HG03442 (cell line): Measurements from ENCODE around the gene P2RX6.
"Not testable (repeated sequence)": the region's sequence is repeated elsewhere in the genome, so short reads cannot be mapped to it uniquely, and the experiment has no call there.

Source experiments
- ATAC-seq: cut with Tn5 transposase; IDR thresholded peaks from one replicate; pipeline ENCODE4 v1.9.1; 2021; ENCODE audit warnings: mild to moderate bottlenecking, moderate library complexity; ENCODE audit not compliant: unreplicated experiment

Gene P2RX6

DNA sequence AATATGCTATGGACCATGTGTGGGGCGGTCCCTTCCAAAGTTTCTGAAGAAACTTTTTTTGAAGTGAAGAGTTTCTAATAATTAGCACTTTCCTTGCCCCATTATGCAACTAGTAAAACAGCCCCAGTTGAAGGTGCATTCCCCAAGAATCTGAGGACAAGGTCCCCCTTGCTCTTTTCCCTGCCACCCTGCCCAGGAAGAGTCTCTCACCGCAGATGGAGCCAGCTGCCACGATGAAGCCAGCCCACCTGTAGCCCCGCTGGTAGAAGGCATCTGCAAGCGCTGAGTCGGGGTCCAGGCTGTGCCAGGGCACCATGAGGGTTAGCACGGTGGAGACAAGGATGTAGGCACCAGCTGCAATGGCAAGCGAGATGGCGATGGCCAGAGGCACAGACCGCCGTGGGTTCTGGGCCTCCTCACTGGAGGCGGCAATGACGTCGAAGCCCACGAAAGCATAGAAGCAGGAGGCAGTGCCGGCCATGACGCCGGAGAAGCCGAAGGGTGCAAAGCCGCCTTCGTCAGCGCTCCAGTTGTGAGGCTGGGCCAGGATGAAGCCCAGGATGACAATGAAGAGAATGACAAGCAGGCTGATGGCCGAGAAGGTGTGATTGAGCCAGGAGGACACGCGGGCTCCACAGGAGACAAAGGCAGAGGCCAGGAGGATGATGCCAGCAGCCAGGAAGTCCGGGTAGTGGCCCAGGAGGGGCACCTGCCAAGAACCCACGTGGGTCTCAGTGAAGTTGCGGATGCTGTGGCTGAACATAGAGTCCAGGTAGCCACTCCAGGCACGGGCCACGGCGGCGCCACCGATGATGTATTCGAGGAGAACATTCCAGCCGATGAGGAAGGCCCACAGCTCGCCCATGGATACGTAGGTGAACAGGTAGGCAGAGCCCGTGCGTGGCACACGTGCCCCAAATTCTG lies 15.9 kb downstream of the P2RX6 start:
- ATAC-seq, result no peak

DNA sequence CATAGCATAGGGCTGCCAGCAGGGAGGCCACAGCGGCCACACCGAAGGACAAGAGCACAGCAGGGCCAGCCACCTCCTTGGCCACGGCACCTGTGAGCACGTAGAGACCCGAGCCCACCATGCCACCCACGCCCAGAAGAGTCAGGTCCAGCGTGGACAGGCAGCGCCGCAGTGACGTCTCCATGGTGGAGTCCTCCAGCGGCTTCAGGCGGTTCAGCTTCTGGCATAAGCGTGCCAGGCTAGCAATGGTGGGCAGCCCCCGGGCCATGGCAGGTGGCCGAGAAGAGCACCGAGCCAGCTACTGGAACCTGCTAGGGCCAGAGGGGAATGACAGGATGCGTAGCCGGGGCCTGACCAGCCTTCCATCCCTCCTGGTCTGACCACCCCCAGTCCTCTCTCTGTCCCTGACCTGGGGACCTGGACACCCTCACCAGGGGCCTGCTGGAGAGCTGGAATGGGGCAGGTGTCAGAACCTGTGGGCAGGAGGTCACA lies 16.6 kb downstream of the P2RX6 start:
- ATAC-seq, result no peak

DNA sequence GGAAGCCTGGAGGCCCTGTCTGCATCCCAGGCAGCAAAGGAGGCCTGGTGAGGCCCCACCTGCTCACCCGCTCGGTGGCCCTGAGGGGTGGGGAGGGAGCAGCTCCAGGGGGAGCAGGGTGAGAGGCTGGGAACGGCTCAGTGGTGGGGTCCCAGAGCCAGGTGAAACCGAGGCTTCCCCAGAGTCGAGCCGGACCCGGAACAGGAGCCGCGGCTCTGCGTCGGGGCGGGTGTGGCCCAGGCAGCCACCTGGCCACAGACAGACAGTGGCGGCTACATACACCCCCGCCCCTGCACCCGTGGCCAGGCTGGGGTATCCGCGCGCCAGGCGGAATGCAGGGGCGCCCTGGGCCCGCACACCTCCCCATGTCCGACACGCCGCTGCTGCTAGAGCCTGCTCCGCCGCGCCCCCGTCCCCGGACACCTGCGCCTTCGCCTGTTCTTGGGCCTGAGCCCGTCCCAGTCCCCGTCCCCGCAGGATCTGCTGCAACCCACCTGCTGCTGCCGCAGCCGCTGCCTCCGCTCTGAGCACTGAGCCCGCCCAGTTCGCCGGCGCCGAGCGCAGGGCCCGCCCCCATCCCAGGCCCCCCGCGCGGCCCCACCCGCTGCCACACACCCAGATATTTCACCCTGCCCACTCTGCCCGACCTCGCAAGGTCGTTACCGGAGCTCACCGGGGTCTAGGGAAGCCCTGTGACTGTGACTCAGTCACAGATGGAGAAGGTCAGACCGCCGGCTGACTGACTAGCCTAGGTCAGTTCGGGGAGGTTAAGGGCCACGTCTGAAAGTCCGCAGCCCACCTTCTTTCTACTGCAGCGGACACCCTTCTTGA lies 17.3 kb downstream of the P2RX6 start, which contains the start of gene SLC7A4:
Gene SLC7A4, minus strand, starts transcription at position 525 of the 831 bp plus-strand sequence. CDS start 749 bp downstream, outside the sequence.
- no peak for ATAC-seq

DNA sequence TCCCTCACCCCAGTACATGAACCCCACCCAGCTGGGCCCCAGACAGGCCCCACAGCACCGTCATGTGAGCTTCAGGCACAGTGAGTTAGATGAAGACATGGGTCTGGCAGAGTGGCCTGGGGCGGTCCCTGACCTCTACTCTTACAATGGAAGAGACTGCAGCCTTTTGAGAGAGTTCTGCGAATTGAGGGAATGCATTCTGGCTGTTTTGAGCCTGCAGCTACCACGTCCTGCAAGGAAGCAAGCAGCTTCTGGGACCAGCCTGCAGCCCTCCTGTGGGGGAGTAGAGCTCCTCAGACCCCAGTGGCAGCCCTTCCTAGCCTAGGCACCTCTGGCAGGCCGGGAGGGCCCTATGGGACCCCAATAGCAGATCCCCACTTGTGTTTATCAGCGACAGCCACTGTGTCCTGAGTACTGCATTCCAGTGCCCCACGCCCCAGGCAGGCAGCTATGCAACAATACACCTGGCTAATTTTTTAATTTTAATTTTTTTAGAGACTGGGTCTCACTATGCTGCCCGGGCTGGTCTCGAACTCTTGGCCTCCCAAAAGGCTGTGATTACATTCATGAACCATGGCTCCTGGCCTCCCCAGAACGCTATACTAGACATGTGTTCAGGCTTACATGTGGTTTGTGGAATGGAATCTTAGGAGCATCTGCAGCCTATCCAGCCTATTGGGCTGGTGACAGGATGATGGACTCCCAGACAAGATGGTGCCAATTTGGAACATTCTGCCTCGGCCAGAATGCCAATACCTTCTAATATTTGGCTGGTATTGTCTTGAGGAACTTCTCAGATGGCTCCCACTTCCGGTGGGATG lies 18.1 kb downstream of the P2RX6 start:
- ATAC-seq, result no peak

DNA sequence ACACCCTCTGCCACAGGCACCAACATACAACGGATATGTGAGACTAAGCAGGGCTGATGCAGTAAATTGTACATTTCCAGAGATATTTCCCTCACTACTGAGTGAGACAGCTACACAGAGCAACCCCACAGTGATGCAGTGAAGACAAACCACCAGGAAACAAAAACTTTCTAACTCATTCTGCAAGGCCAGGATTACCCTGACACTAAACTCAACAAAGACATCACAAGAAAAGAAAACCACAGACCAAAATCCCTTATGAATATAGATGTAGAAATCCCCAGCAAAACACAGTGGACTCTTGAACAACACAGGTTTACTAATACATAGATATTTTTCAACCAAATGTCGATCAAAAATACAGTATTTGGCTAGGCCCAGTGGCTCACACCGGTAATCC lies 18.9 kb downstream of the P2RX6 start:
- ATAC-seq, result no peak

DNA sequence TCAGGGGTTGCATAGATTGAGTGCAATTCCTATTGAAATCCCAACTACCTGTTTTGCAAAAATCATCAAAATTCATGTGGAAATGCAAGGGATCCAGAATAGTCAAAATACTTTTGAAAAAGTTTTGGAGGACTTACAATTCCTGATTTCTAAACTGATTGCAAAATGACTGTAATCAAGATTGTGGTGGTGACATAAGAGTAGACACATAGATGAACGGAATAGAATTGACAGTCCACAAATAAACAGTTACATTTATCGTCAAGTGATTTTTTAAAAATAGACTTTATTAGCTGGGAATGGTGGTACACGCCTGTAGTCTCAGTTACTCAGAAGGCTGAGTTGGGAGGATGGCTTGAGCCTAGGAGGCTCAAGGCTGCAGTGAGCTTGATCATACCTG lies 20.0 kb downstream of the P2RX6 start:
- ATAC-seq, result no peak

DNA sequence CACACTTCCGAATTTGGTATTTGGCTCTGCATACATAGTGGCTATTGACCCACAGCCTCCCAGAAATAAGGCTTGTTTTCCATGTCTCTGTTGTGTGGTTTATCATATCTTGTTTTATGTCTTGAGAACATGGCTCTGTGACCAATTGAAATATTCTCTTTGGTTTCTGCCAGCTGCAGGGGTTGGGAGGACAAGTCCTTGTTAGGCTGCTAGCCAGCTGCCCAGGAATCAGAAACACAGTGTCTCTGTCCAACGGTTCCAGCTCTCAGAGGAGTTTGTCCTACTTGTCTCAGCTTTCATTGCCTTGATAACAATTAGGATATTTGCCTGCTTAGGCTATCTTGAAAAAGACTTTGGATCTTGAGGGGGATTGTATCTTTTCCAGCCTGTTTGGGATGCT lies 23.4 kb downstream of the P2RX6 start:
- no peak for ATAC-seq

DNA sequence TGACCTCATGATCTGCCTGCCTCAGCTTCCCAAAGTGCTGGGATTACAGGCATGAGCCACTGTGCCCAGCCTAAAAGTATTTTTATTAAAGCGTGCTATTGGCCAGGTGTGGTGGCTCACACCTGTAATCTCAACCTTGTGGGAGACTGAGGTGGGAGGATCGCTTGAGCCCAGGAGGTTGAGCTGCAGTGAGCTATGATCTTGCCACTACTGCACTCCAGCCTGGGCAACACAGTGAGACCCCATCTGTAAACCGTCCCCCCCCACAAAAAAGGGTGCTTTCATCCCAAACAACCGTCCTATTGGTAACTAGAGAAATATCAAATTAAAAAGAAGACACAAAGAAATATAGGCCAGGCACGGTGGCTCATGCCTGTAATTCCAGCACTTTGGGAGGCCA lies 24.2 kb downstream of the P2RX6 start:
- ATAC-seq, result not testable (repeated sequence)

DNA sequence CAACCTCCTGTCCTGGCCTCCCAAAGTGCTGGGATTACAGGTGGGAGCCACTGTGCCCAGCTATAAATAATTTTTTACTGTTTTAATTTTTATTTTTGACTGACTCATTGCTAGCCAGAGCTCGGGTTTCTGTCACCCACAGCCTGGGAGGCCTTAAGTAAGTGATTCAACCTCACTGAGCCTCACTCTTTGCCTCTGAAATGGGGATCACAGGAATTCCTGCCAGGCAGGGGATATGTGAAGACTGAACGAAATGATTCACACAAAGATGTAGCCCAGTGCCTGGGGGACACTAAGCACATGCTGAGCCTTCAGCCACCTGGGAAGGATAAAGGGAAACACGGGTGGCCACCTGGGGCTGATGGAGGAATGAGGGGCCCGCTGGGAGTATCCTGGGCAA lies 27.0 kb downstream of the P2RX6 start:
- ATAC-seq, result no peak

DNA sequence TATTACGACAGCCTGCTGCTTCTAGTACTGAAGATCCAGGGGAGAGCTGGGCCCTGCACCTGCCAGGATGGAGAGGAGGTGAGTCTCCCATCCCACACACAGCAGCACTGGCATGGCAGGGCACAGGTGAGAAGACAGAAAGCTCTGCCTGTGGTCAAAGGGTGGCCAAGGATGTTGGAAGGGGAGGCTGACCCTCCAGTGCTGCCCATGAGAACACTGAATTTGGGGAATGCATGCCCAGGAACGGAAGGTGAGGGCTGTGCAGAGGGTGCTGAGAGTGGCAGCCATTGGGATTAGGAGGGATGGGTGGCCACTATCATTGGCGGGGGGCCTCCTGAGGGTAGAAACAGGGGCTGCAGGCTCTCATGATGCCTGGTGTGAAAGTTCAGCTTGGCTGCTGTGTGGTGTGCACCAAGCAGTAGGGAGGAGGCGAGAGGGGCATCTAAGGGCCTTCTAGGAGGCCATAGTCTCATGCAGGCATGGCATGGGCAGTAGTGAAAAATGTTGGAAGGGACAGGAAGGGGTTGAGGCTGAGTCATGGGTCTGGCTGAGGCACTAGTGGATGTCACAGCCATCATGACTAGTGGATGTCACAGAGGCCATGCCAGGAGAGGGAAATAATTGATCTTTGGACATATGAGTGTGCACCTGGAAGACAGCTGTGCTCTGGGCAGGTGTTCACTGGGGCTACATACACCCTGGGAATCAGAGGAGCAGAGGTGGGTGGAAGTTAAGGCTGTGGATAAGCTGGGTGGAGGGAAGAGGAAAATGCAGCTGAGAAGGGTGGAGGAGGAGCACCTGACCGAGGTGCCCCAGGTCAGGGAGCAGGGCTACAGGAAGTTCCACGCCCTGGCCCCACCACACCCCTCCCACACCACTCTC lies 28.3 kb downstream of the P2RX6 start:
- no peak for ATAC-seq

DNA sequence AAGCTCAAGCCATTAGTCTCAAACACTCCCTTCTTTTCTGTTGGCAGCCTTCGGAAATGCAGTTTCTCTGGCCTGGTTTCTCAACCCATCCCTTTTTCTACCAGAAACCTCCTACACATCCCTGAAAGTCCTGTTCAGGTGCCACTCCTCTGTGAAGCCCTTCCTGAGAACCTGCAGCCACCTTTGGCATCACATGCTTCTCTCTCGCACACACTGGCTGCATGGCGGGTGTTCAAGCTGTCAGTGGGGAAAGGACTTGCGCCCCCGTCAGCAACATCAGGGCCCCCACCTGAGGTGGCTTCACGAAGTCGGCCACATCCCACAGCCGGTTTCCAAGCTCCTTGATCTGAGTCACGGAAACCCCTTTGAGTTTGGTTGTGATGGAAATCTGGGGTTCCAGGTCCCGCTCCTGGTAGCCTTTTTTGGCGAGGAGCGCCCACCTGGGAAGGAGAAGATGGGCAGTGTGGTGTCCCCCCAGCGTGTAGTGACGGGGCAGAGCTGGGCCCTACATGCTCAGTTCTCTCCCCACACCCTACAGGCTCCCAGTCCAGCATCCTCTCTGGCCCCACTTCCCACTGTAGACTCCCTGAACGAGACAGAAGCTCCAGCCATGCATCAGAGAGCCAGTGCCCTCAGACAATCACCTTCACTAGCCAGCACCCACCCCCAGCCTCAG lies 29.0 kb downstream of the P2RX6 start:
- ATAC-seq, result no peak

DNA sequence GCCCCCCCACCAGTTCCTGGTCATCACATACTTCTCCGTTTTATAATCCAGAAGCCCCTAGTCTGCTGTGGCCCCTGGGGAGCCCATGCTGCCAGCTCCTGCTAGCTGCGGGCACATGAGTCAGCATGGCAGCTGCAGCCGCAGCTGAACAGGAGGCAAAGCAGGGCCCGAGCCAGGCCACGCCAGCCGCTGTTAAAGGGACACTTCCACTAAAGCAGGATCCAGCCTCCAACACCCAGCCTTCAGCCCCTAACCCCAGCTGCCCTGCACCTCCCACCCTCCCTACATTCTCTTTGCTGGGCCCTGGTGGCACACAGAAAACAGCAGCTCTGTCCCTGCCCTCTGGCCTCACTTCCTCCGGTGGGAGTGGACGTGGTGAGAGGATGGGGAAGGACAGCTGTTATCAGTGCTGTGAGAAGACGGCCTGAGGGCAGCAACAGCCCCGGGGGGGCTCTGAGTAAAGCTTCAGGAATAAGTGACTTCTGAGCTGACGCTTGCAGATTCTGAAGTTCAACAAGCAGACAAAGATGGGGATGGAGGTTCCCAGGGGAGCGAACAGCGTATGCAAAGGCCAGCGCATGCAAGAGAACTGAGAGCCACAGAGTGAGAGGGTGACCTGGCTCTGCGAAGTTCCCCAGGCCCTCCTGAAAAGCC lies 30.1 kb downstream of the P2RX6 start:
- ATAC-seq, result no peak

DNA sequence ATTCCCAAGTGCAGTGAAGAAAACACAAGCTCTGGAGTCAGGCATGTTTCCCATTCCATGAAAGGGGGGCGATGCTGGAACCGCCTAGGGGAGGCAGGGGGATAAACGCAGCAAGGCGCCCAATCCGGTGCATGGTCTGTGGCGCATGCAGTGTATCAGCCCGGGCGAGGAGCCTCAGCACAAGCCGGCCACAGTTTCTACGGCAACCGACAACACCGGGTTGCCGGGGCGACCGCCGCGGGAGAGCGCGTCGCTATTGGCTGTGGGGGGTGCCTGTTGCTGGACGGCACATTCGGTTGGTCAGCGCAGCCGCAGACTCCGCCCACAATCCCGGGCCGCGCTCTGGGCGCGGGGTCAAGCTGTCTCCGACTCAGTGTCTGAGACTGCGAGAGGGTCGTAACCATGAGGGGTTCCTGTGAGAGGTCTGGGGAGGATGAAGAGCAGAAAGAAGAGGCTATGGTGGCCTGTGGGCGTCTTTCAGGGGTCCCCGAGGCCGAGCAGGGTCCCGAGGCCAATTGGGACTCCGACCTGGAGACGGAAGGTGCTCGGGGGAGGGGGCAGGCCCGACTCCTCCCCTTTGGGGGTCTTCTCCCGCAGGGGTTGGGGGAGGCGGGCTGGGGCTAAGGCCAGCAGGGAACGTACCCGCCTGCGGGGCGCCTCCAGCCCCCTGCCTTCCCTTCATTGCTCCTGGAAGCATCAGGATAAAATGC lies 30.8 kb downstream of the P2RX6 start, which contains the start of gene LRRC74B:
Gene LRRC74B, plus strand, starts transcription at position 362 of the 710 bp plus-strand sequence. Its CDS starts 41 bp downstream, at position 403.
- peak; percentile 59 for ATAC-seq

DNA sequence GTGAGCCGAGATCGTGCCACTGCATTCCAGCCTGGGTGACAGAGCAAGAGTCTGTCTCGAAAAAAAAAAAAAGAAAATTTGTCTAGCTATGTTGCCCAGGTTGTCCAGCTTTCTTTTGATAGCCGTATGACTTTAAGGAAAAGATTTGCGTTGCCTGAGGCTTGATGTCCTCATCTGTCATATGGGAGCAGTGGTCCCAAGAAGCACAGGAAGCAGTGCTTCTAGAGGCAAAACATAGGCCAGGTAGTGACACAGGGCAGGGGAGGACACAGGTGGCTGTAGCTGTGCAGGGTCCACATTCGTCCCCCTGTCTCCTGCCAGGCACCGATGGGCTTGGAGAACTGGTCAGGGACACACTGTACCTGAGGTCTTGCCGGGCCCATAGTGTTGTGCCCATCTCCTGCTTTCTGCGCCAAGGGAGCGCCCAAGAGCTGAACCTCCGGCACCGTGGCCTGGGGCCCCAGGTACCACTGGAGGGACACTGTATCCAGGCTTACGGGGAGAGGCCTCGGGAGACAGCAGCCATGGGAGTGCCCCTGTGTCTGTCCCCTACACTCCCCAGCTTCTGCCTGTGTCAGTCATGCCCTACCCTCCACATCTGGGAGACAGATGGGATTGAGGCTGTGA lies 32.2 kb downstream of the P2RX6 start:
- ATAC-seq, result no peak

DNA sequence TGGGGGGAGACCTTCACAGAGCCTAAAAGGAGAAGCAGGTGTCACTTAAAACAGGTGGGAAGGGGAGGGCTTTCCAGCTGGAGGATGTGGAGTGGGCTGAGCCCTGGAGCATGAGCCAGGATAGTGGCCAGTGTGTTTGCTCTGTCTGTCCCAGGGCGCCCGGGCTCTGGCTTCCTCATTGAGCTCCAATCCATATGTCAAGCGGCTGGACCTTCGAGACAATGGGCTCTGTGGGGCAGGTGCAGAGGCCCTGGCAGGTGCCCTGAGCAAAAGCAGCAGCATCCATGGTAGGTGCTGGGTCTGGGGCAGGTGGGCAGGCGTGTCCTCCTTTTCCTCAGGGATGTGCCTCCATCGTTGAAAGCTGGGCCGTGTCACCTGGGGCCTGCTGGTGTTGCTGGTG lies 32.8 kb downstream of the P2RX6 start:
- ATAC-seq, result no peak

DNA sequence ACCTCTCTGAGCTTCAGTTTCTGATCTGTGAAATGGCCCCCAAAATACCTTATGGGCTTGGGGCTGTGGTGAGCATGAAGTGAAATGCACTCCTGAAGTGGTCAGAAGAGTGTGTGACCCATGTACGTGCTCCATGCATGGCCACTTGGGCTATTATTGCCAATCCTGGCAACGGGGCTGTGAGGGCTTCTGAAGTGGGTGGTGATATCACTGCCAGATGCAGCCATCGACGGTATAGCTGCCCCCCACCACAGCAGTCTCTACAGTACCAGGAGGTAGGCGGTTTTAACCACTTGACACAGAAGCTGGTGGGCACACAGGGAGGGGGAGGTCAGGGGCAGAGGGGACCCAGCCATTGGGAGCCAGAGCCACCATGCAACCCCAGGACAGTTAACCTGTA lies 33.5 kb downstream of the P2RX6 start:
- not testable (repeated sequence) for ATAC-seq

DNA sequence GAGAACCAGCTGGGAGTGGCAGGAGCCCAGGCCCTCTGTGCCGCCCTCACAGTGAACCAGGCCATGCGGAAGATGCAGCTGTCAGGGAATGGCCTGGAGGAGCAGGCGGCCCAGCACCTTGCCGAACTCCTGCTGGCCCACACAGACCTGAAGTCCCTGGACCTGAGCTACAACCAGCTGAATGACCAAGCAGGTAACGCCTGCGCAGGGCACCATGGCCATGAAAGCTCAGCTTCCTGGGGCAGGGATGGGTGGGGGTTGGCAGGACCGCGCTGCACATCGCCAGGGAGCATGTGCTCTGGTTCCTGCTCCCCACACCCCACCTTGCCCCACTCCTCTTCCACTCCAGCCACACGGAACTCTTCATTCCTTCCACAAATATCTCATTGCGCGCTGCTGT lies 34.0 kb downstream of the P2RX6 start:
- ATAC-seq, result not testable (repeated sequence)
